ENCODE measurements around the gene BRPF1. TPM values are rescaled to one million over a fixed set of nuclear protein-coding genes. Genes with fewer than 3 reads are reported as not detected.
A peak's percentile ranks its signal among the peaks of the same experiment; 100 is the strongest.

Gene BRPF1
- total and polyA plus RNA-seq, 2 experiments from 2014 or later = 8.0 to 24.7 TPM

DNA sequence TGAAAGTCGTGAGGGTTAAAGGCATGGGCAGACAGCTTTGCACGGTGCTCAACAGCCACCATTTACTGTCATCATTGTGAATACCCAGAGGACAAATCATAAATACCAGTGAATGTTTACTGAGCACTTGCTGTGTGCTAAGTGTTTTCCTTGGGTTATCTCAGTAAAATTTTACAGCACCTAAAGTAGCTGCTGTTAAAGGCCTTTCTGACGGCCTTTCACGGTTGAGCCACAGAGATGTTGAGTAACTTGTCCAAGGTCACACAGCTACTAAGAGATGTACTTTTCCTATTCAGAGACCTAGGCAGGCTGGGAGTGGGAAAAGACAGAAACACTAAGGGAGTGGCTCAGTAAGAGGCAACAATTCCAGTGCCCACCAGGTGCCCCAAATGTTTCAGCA, 28.3 kb upstream of the BRPF1 start:
- ATAC-seq (no peak), DNase-seq (ENCODE audit: low spot score) (no peak)
- Mint-ChIP-seq H3K27me3 (ENCODE audit: insufficient read depth, low read depth, poor library complexity) (peaks cover 17% of the 10 kb centered on the region), H3K36me3 (ENCODE audit: low read depth) (no peaks in the 10 kb centered on the region; the same call in 2 of the 3 replicates), H3K9me3 (no peaks in the 10 kb centered on the region), H3K27ac (no peak overlapping the region), H3K4me1 (peaks cover 10% of the 10 kb centered on the region), H3K4me3 (peak overlapping the region; percentile 57)
- Histone ChIP-seq H3K36me3 (ENCODE audit: insufficient read depth) (no peaks in the 10 kb centered on the region), H3K9me2 (ENCODE audit: insufficient read depth) (no peaks in the 10 kb centered on the region), H3K27ac (ENCODE audit: low read depth) (no peak overlapping the region), H3F3A (replicated peaks; ENCODE audit: low read depth) (peaks cover 8% of the 10 kb centered on the region; the same call in 1 of the 2 replicates), H3K27me3 (ENCODE audit: insufficient read depth) (peaks cover 17% of the 10 kb centered on the region), H3K4me3 (peak overlapping the region; percentile 86), H3K79me2 (replicated peaks; ENCODE audit: insufficient read depth) (no peaks in the 10 kb centered on the region), H2AFZ (no peak overlapping the region), H3K4me1 (ENCODE audit: insufficient read depth) (peaks cover 4% of the 10 kb centered on the region; the same call in 1 of the 2 replicates), H3K4me2 (peak overlapping the region; percentile 98), H4K20me1 (replicated peaks; ENCODE audit: insufficient read depth) (no peaks in the 10 kb centered on the region; the same call in 1 of the 2 replicates)
- TF ChIP-seq, protein P1, sequence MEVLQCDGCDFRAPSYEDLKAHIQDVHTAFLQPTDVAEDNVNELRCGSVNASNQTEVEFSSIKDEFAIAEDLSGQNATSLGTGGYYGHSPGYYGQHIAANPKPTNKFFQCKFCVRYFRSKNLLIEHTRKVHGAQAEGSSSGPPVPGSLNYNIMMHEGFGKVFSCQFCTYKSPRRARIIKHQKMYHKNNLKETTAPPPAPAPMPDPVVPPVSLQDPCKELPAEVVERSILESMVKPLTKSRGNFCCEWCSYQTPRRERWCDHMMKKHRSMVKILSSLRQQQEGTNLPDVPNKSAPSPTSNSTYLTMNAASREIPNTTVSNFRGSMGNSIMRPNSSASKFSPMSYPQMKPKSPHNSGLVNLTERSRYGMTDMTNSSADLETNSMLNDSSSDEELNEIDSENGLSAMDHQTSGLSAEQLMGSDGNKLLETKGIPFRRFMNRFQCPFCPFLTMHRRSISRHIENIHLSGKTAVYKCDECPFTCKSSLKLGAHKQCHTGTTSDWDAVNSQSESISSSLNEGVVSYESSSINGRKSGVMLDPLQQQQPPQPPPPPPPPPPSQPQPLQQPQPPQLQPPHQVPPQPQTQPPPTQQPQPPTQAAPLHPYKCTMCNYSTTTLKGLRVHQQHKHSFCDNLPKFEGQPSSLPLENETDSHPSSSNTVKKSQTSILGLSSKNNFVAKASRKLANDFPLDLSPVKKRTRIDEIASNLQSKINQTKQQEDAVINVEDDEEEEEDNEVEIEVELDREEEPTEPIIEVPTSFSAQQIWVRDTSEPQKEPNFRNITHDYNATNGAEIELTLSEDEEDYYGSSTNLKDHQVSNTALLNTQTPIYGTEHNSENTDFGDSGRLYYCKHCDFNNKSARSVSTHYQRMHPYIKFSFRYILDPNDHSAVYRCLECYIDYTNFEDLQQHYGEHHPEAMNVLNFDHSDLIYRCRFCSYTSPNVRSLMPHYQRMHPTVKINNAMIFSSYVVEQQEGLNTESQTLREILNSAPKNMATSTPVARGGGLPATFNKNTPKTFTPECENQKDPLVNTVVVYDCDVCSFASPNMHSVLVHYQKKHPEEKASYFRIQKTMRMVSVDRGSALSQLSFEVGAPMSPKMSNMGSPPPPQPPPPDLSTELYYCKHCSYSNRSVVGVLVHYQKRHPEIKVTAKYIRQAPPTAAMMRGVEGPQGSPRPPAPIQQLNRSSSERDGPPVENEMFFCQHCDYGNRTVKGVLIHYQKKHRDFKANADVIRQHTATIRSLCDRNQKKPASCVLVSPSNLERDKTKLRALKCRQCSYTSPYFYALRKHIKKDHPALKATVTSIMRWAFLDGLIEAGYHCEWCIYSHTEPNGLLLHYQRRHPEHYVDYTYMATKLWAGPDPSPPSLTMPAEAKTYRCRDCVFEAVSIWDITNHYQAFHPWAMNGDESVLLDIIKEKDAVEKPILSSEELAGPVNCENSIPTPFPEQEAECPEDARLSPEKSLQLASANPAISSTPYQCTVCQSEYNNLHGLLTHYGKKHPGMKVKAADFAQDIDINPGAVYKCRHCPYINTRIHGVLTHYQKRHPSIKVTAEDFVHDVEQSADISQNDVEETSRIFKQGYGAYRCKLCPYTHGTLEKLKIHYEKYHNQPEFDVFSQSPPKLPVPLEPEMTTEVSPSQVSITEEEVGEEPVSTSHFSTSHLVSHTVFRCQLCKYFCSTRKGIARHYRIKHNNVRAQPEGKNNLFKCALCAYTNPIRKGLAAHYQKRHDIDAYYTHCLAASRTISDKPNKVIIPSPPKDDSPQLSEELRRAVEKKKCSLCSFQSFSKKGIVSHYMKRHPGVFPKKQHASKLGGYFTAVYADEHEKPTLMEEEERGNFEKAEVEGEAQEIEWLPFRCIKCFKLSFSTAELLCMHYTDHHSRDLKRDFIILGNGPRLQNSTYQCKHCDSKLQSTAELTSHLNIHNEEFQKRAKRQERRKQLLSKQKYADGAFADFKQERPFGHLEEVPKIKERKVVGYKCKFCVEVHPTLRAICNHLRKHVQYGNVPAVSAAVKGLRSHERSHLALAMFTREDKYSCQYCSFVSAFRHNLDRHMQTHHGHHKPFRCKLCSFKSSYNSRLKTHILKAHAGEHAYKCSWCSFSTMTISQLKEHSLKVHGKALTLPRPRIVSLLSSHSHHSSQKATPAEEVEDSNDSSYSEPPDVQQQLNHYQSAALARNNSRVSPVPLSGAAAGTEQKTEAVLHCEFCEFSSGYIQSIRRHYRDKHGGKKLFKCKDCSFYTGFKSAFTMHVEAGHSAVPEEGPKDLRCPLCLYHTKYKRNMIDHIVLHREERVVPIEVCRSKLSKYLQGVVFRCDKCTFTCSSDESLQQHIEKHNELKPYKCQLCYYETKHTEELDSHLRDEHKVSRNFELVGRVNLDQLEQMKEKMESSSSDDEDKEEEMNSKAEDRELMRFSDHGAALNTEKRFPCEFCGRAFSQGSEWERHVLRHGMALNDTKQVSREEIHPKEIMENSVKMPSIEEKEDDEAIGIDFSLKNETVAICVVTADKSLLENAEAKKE (CRISPR knock-in tag; IDR thresholded peaks at IDR 0.05) = no peak
- no peak for TF ChIP-seq EZH2 (IDR thresholded peaks at IDR 0.05; ENCODE audit: low read depth, unreplicated experiment)
- TF ChIP-seq NANOG (IDR thresholded peaks at IDR 0.05; ENCODE audit: borderline replicate concordance) = no peak
- no peak for TF ChIP-seq STAT1 (IDR thresholded peaks at IDR 0.05; ENCODE audit: unreplicated experiment)
- no peak for TF ChIP-seq EZH2phosphoT487 (IDR thresholded peaks at IDR 0.05; ENCODE audit: unreplicated experiment)
- TF ChIP-seq POLR2AphosphoS5 (IDR thresholded peaks at IDR 0.05; ENCODE audit: low read depth) = no peak
- TF ChIP-seq JUNB (IDR thresholded peaks at IDR 0.05; ENCODE audit: unreplicated experiment) = no peak
- TF ChIP-seq, protein P2, sequence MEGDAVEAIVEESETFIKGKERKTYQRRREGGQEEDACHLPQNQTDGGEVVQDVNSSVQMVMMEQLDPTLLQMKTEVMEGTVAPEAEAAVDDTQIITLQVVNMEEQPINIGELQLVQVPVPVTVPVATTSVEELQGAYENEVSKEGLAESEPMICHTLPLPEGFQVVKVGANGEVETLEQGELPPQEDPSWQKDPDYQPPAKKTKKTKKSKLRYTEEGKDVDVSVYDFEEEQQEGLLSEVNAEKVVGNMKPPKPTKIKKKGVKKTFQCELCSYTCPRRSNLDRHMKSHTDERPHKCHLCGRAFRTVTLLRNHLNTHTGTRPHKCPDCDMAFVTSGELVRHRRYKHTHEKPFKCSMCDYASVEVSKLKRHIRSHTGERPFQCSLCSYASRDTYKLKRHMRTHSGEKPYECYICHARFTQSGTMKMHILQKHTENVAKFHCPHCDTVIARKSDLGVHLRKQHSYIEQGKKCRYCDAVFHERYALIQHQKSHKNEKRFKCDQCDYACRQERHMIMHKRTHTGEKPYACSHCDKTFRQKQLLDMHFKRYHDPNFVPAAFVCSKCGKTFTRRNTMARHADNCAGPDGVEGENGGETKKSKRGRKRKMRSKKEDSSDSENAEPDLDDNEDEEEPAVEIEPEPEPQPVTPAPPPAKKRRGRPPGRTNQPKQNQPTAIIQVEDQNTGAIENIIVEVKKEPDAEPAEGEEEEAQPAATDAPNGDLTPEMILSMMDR (conservative IDR thresholded peaks at IDR 0.05; ENCODE audit: low read depth in 2 of 2) = no peak
- no peak for TF ChIP-seq ZNF331 (CRISPR knock-in tag; IDR thresholded peaks at IDR 0.05; ENCODE audit: low read depth)
- no peak for TF ChIP-seq ZNF114 (CRISPR knock-in tag; IDR thresholded peaks at IDR 0.05)
- no peak for TF ChIP-seq REST (IDR thresholded peaks at IDR 0.05; ENCODE audit: unreplicated experiment)
